CD4-positive, alpha-beta T cell treated with Interferon alpha-2 for 1 hour (primary cell): Measurements from ENCODE around the gene GRID2.

Source experiments
- DNase-seq, 2 donors: peaks; one replicate each; pipeline ENCODE4 v3.0.0-alpha.2; 2020 to 2022

The GRID2 gene

DNA sequence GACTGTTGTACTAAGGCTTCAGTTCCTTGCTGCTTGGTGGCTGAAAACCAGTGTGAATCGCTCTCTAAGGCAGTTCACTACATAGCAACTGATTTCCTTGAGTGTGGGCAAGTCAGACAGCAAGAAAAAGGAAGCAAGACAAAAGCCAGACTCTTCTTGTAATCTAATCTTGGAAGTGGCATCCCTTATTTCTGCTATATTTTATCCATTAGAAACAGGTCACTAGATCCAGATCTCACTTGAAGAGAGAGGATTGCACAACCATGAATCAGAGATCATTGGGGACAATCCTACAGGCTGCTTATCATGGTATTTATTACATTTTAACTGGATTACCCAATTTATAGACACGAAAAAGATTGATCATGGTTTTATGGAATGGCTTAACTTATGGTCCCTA is 684.5 kb downstream of the GRID2 start:
- DNase-seq: no peak

DNA sequence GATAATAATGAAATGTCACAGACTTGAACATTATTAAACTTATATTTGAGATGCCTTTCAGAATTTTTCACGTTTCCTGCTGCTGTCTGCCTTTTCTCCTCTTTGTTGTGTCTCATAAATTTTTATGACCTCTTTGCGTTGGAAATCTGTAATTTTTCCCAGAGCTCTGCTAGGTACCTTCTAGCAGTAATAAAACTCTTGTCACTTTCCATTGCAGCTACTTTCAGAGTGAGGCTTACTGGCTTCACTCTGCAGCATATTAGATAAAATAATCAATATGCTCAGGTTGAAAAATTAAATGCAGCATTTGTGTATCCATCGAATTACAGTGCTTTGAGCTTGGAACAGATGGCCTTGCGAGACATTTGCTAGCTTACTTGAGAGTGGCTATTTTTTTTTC is 689.0 kb downstream of the GRID2 start:
- DNase-seq: no peak

DNA sequence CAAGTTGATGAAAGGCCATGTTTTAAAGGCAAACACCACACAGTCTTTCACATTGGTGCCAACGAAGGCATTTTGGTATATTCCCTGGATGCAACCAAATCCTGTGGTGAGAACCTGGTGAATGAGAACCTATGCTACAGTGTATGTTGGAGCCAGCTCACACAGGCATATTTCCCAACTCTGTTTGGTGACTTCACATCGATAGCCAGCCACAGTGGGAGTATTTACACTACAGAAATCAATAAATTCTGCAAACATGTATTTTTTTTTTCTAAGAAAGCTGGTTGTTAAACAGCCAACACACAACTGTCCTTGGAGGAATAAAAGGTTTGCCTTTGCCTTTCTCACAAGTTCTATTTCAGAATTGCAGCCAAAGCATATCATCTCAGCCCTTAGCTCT is 691.0 kb downstream of the GRID2 start:
- DNase-seq: no peak

DNA sequence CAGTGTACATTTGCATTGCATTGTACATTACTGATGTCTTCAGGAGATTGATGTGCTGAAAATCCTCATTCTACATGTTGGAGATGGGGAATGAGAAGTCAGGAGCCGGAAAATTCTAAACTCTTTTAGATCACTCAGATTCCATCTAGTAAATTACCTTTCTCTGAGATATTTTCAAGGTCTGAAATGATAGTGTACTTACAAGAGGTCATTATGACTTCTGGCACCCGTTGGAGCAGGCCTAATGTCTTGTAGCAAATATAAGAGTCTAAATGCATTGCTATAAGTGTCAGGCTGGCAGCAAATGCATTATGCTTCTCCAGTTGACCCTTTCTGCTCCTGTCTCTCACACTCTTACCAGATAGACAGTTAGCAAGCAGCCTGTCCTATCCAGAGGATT is 692.8 kb downstream of the GRID2 start:
- no peak for DNase-seq

DNA sequence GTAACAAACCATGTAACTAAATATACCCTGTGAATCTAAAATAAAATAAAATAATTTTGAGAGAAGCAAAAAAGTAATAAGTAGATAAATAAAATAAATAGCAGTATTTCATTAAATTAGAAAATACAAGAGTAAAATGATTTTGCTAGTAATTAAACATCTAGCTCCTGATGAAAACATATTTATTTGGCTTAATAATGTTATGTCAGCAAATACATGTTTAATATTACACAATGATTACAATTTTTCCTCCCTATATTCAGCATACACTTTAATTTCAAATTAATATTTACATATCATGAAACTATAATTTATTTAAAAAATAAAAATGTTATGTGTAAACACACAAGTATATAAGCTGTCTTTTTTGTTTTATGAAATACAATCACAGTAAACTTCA is 697.1 kb downstream of the GRID2 start:
- no peak for DNase-seq

DNA sequence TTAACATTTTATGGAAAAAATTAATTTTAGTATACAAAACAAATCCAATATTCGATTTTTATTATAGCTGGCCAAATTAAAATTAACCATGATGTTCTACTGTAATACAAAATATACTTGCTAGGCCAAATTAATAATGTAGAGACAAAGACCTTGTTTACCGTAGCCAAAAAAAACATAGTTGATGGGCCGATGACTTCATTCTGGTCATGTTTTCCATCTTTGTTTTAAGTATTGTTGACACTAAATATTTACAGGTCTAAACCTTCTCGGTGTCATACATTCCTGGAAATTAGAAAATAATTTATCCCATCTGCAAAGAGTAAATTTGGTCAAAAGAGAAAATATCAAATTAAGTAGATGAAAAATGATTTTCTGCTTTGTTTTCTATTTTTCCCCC is 698.5 kb downstream of the GRID2 start:
- no peak for DNase-seq

DNA sequence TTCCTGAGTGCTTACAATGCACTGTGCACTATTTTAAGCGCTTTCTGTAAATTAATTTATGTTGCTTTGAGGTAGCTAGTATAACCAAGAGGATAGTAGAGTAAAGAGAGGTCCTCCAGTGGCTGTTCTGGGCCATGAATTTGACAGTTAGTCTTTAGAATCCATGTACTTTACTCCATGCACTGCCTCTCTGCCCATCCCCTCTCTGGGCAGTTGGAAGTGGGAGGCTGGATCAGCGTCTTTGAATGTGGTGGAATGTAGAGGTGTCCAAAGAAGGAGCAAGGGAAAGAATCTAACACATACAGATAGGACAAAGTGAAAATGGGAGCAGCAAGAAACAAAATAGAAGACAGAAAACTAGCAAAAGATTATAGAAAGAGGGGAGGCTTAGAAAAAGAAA is 712.6 kb downstream of the GRID2 start:
- DNase-seq: no peak

DNA sequence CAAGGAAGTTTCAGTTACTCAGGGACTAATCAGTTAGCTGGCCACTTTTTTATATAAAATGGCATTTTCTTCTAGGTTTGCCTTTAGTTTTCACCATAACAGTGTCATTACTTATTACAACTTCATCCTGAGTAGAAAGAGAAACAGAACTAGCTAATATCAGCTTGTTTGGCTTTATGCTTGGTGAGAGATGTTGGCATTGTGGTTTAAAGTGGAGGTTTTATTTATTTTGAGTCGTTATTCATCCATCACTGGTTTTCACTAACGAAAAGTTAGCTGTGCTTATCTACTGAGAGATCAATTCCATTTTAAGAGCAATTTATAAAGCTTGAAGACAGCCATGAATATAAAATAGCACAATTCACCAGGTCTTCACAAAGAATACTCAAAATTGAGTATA is 714.5 kb downstream of the GRID2 start:
- no peak for DNase-seq

DNA sequence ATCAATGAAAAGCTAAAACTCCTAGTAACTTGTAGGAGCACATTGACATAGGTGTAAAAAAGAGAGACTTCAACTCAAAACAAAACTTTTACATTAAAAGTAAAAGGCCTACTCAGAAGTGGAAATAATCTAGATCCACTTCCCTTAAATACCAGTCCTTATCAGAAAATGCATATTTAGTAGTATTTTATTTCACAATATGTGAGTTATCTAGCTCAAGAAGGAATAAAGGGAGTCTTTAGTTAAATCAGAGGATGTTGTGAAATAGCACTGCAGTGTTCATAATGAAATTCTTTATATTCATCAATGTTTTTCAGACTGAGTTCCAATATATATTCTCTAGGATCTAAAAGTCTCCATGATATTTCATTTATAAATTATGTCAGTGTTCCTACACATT is 715.0 kb downstream of the GRID2 start:
- no peak for DNase-seq

DNA sequence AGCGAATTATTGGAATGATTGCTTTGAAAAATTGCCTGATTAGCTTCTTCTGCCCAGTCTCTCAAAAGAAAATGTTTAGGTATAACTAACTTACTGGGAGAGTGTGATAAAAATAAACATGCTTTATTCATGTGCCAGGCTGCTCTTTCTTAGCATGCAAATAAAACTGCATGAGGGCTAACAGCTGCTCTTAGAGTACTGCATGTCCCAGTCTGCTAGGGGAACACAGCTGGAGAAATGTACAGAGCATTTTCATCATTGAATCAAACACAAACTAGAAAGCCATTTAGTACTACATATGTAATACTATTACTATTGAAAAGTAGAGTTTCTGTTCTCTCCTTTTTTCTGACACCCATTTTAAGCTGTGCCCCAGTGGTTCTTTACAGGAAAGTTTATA is 726.0 kb downstream of the GRID2 start:
- DNase-seq: no peak

DNA sequence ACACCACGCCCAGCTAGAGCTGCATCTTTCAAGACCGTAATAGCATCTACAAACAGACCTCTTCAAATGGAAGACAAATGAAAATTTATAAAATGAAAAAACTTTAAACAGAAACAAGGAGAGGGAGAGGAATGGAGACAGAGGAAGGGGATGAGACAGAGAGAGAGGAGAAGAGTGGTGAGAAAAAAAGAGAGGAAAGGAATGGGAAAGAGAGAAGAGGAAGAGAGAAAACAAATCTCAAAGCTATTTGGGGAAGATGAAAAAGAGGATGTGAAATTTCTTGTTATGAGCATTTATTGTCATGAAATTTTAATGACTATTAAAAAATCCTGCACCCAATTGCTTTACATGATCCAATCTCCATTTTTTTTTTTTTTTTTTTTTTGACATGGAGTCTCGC is 726.9 kb downstream of the GRID2 start:
- no peak for DNase-seq

DNA sequence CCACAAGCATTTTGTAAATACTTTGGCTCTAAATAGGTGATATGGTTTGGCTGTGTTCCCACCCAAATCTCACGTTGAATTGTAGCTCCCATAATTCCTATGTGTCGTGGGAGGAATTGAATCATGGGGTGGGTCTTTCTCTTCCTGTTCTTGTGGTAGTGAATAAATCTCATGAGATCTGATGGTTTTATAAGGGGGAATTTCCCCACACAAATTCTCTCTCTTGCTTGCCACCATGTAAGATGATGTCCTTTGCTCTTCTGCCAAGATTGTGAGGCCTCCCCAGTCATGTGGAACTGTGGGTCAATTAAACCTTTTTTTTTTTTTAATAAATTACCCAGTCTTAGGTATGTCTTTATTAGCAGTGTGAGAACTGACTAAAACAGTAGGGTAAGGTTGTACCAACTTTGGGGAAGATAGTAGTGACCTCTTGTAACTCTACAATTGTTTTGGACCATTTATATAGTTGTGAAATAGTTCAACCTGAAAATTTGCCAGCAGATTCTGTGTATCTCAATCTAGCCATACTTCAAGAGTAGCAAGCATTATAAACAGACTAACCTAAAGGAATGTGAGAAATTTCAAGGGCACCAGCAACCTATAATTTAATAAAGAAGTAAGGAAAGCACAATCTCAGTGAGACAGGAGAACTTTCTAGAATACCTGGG is 727.8 kb downstream of the GRID2 start:
- DNase-seq: no peak

DNA sequence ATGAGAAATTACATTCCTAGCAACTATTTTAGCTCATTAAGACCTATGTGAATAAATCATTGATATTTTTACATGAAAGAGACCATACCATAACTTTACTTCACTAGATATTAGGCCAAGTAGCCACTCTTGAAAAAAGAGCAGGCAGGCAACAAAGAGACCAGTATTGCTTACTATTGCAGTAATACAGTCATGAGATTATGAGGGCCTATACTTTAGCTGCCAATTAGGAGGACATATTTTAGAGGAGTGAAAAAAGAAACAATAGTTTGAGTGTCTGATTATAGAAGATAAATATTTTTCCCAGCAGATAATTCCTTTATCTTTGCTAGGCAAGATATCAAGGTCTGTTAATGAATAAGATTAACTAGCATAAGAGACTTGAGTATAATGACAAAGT is 739.0 kb downstream of the GRID2 start:
- DNase-seq: no peak

DNA sequence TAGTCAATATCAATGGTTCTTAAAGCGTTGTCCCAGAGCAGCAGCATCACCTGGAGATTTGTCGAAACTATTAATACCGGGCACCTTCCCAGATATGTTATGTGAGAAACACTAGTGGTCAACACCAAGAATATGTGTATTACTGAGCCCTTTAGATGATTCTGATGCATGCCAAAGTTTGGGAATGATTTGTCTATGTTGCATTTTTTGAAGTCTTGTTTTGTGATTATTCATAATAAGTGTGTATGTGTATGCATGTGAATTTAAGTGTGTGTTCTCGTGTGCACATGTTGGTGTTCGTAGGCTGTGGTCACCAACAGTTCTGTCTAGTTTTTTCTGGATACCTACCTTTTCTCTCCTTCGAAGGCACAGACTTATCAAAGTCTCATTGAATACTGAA is 749.4 kb downstream of the GRID2 start:
- no peak for DNase-seq

DNA sequence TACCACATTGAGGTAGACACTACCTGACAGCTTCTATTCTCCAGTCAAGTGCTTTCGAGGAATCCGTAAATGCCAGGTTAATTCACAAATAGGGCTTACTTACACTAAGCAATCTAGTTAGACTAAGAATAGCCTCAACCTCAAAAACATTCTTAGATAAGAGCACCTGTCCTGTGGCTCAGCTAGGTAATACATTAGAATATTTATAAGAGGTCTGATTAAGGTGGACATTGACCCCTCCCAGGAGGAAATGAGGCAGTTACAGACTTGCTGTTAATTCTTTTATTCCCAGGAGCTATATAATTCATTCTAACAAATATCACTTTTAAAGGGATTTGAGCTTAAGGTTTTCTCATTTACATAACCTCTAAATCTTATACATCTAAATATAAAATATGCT is 758.1 kb downstream of the GRID2 start:
- DNase-seq: no peak

DNA sequence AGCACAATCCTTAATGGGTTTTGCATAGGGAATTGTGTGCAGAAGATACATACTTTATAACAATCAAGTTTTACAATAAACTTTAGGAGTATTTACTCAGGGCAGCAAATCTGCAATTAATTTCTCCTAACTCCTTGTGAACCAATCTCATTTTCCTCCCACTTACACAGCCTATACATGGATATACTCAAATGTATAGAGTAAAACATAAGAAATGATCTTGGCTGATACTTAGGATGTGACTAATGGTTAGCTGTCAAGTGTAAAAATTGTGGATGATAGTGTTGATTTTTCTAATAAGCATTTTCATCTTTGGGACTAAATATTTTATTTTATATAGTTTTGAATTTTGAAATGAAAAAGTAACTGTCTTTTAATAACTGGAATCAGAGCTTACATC is 759.6 kb downstream of the GRID2 start:
- no peak for DNase-seq

DNA sequence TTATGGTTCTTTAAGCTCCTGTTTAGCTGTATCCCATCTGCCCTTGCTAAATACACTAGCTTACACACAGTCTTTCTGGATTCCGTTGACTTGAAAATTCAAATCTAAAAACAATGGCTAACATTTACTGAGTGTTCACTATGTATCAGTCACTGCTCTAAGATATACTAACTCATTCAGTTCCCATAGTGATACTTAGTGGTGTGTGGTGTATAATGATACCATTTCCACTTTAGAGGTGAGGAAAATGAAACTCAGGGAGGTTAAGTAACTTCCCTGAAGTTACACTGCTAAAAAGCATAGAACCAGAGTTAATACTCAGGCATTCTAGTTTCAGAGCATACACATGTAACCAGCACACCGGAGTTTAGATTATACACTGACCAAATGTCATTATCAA is 762.0 kb downstream of the GRID2 start:
- no peak for DNase-seq

DNA sequence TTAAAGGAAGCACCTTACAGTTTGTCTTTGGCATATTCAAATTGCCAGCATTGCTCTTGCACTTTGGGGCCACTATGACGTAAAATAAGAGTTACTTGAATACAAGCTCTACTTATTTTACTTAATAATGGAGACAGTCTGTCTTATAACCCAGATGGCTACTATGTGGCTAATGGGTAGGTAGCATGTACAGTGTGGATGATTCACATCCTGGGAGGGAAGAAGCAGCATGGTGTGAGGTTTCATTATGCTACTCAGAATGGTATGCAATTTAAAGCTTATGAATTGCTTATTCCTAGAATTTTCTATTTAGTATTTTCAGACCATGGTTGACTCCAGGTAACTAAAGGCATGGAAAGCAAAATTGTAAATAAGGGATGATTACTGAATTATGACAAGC is 763.0 kb downstream of the GRID2 start:
- no peak for DNase-seq

DNA sequence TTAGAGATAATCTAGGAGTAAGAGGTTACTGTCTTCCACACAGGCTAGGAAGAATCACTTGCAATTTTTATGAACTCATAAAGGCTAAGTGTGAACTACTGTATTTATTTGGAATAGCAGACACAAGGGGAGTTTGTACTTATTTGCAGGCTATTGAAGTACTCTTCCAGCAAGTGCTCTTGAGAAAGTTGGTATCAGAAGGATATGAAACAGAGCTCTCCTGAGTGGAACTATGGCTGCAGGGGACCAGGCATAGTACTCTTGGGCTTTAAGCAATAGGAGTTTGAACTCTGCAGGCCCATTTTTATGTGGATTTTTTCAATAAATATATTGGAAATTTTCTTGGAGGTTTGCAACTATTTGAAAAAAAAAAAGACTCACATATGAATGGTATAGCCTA is 768.5 kb downstream of the GRID2 start:
- DNase-seq: no peak

DNA sequence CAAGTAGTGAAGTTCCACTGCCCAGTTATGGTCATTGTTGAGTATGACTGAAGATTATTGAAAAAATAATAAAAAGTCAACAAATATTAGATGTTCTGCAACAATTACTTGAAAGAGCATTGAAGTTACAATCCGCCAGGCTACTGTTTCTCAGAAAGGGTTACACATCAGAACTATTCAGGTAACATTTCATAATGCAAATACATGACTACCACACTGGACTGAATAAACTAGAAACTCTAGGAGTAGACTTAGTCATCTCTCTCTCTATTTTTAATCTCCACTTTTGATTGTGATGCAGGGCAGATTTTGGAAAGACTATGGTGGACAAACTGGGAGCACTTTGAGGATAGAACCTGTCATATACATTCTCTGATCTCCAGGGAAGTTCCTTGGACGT is 776.5 kb downstream of the GRID2 start:
- no peak for DNase-seq

DNA sequence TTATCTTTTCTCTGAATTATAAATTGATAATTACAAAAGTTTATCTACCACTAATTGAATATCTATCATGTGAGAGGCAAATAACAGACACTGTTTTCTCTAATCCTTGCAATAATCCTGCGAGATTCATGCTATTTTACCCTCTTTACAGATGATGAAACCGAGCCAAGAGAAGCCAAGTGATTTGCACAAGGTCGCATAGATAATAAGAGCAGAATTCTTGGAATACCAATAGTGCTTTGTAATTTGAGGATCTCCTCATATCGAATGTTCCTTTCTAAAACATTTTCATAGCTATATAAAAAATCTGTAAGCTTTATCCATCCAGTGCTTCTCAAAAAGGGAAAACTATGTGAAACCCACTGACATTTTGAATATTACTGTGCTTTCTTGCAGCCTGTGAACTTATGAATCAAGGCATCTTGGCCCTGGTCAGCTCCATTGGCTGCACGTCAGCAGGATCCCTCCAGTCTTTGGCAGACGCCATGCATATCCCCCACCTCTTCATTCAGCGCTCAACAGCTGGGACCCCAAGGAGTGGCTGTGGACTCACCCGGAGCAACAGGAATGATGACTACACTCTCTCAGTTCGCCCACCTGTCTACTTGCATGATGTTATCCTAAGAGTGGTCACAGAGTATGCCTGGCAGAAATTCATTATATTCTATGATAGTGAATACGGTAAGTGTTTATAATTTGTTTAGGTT is 781.0 kb downstream of the GRID2 start:
- DNase-seq: no peak

DNA sequence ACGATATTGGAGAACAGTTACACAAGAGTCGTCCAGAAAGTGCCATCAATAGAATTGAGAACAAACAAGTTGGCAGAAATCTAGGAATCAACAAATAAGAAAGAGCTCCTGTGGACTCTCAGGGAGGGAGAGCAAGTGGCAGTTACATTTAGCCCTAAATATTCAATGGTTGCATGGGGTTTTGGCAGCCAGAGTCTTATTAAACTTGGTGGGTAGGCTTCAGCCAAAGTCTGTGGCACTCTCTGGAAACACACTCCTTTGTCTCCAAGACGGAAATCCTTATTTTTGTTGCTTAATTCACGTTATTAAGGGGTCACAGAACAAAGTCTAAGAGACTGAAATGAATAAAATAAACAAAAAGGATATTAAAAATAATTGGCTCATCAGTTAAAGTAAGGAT is 782.6 kb downstream of the GRID2 start:
- DNase-seq: no peak

DNA sequence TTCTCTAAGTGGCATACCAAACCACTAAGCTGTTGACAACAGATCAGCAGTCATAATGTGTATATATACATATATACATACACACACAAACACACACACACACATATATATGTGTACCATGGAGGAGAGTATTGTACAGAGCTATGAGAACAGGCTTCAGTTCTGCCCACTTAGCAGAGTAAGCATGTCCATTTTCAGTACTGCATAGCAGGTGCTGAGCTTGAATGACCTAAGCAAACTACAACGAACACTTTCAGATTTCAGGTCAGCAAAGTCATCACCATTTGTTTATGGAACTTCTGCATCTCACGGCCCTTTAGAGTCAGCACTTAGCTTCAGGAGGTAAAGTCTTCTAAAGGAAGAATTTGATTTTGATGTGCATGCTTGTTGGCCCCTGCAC is 789.0 kb downstream of the GRID2 start:
- DNase-seq: no peak

DNA sequence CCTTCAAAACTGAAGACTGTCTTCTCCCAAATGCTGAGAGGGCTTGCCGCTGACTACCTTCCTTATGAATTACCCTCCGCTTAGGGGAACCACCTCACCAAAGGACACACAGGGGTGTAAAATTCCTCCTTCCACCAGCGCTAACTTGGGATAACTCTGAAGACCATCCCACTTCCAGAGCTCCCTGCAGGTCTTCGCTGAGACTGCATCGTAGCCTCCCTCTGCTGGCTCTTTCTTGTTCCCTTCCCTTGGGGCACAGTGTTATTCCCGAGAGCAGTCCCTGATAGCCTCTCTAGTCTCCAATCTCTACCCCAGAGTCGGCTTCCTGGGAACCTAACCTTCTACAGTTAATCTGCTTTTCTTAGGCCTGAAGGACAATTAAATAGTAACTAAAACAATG is 799.3 kb downstream of the GRID2 start:
- no peak for DNase-seq

DNA sequence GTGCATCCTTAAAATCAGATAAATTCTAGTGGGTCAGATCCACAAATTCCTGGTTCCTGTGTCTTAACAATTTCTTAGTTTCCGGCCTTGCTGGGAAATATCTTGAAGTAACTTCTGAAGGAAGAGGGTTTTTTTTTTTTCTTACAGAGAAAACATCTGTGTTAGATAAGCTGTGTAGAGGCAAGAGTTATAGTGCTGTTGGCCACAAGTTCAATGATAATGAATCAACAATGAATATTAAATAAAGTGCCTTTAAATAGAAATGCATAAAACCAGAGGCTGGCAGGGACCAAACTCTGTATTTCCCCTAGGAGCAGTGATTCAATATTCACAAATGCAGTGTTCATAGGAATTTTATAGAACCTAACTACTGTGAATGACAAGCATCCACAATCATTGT is 812.9 kb downstream of the GRID2 start:
- no peak for DNase-seq
